Measurements from ENCODE around the gene SCARF2.
"Not testable (repeated sequence)": the region's sequence is repeated elsewhere in the genome, so short reads cannot be mapped to it uniquely, and the experiment has no call there.

GRCh38 chr22:20376983-20377382 is 60.6 kb downstream of the SCARF2 start:
- not testable (repeated sequence) for TF ChIP-seq EZH2 (IDR thresholded peaks at IDR 0.05; ENCODE audit: borderline replicate concordance, low read length); CTCF (IDR thresholded peaks at IDR 0.05; ENCODE audit: low read length)
